Kidney (tissue), 14 donors: ENCODE results near the gene MRC2. TPM values are rescaled to one million over a fixed set of nuclear protein-coding genes. Genes with fewer than 3 reads are reported as not detected.
"Not testable (repeated sequence)": the region's sequence is repeated elsewhere in the genome, so short reads cannot be mapped to it uniquely, and the experiment has no call there.

Experiments used
- DNase-seq, 5 donors: peaks; one replicate each; pipeline ENCODE4 v3.0.0-alpha.2; 2013 to 2020
- FAIRE-seq: peaks from 2 replicates; lab custom pipeline; 2012; peaks lifted over from hg19 to GRCh38; lab: Jason Lieb, UNC
- H3K27ac ChIP-seq, 2 donors: one replicate each; pipeline ENCODE4 v1.7.0; 2013; ENCODE audit warnings: low read depth in 2 of 2, low read length in 2 of 2, inconsistent platforms in 1 of 2
- H3K27me3 ChIP-seq: one replicate; pipeline ENCODE4 v1.7.1; 2013; ENCODE audit warnings: low read length, inconsistent platforms; ENCODE audit not compliant: control insufficient read depth, insufficient read depth
- H3K36me3 ChIP-seq, 3 donors: one replicate each; pipeline versions ENCODE4 v1.7.0 to v1.7.1; 2013; ENCODE audit warnings: low read length in 3 of 3, control low read depth in 1 of 3, inconsistent platforms in 1 of 3; ENCODE audit not compliant: insufficient read depth in 3 of 3, control insufficient read depth in 2 of 3
- H3K4me1 ChIP-seq, 3 donors: one replicate each; pipeline versions ENCODE4 v1.7.0 to v1.7.1; 2013; ENCODE audit warnings: low read length in 3 of 3, inconsistent platforms in 1 of 3, low read depth in 1 of 3; ENCODE audit not compliant: control insufficient read depth in 2 of 3, insufficient read depth in 2 of 3
- H3K4me3 ChIP-seq, 3 donors: one replicate each; pipeline versions ENCODE4 v1.7.0 to v1.8.1; 2013; ENCODE audit warnings: low read length in 3 of 3, control low read depth in 1 of 3, inconsistent platforms in 1 of 3
- H3K9ac ChIP-seq, 3 donors: one replicate each; pipeline versions ENCODE4 v1.7.0 to v1.7.1; 2013; ENCODE audit warnings: low read length in 3 of 3, control low read depth in 1 of 3, inconsistent platforms in 1 of 3
- H3K9me3 ChIP-seq, 3 donors: one replicate each; pipeline versions ENCODE4 v1.7.0 to v1.7.1; 2013; ENCODE audit warnings: low read length in 3 of 3, control low read depth in 1 of 3, inconsistent platforms in 1 of 3; ENCODE audit not compliant: control insufficient read depth in 2 of 3, insufficient read depth in 1 of 3
- CTCF ChIP-seq: IDR thresholded peaks from 3 replicates; pipeline ENCODE4 v1.5.1; 2012; ENCODE audit warnings: mild to moderate bottlenecking, moderate library complexity, borderline replicate concordance; ENCODE audit not compliant: insufficient read depth; ENCODE audit errors: extremely low read depth
- intact Hi-C: fragments of 100-400 bp; cut with DNase I; formaldehyde crosslinking; loops from one replicate; pipeline ENCODE4 v1.11.1; 2022
- polyA plus RNA-seq: library from polyadenylated mRNA; stranded (reverse); fragments of 350-450 nt; fragmentation: Illumina TruSeq; extraction: RNeasy Lipid Tissue Mini Kit (QIAGEN cat#74804); gene quantifications from one replicate; pipeline ENCODE4 v1.2.3, GENCODE V29; 2014; ENCODE audit warnings: low read depth, low replicate concordance; ENCODE audit not compliant: insufficient read depth
- total RNA-seq: library from RNA; stranded (reverse); fragmentation: NEBNext Ultra II Directional; extraction: Animal tissue kit (Norgen Biotek cat#: 25700); gene quantifications from one replicate; pipeline ENCODE4 v1.2.1, GENCODE V29; 2021
- donor health status: control.
- donor health status: control.
- donor health status: control.
- donor health status: control.
- donor health status: control.
- donor health status: DM: yes; HTN: yes; CAD: no.
- donor health status: Normal renal cell carcinoma (clear cell type).

The MRC2 gene
- total and polyA plus RNA-seq, 2 donors from 2014 or later, result 18.0 to 23.7 TPM

GRCh38 chr17:62605588-62605987, 21.9 kb upstream of the MRC2 start:
- TF ChIP-seq CTCF, result no peak
- H3K4me1 ChIP-seq, result no peaks in the 10 kb centered on the region
- DNase-seq (no peak), FAIRE-seq (no peak)
- peaks cover 0 to 49% (median 25%) of the 10 kb centered on the region in 3 donors for H3K36me3 ChIP-seq
- no peaks in the 10 kb centered on the region for H3K27me3 ChIP-seq
- no peak overlapping the region for H3K27ac ChIP-seq
- H3K9ac ChIP-seq, result no peak overlapping the region
- no peak overlapping the region for H3K4me3 ChIP-seq
- intact Hi-C loops, result no loop called here
- H3K9me3 ChIP-seq, result no peaks in the 10 kb centered on the region

- H3K9ac ChIP-seq, result no peak overlapping the region
- H3K9me3 ChIP-seq, result no peaks in the 10 kb centered on the region
- no peak for DNase-seq
- H3K36me3 ChIP-seq, result peaks cover 2 to 29% (median 20%) of the 10 kb centered on the region in 3 donors
- no peak for TF ChIP-seq CTCF
- H3K27me3 ChIP-seq, result no peaks in the 10 kb centered on the region
- H3K4me3 ChIP-seq, result no peak overlapping the region
- no peaks in the 10 kb centered on the region for H3K4me1 ChIP-seq
- no peak overlapping the region for H3K27ac ChIP-seq
- intact Hi-C loops, result no loop called here
- FAIRE-seq, result no peak
Observed at GRCh38 chr17:62611292-62611691, 16.2 kb upstream of the MRC2 start.

GRCh38 chr17:62611728-62612127, 15.7 kb upstream of the MRC2 start:
- Histone ChIP-seq H3K9me3 (no peaks in the 10 kb centered on the region), H3K27me3 (no peaks in the 10 kb centered on the region), H3K4me3 (no peak overlapping the region), H3K27ac (no peak overlapping the region), H3K9ac (no peak overlapping the region), H3K4me1 (no peaks in the 10 kb centered on the region), H3K36me3 (peaks cover 2 to 24% (median 20%) of the 10 kb centered on the region in 3 donors)
- FAIRE-seq (no peak), DNase-seq (no peak)
- TF ChIP-seq CTCF, result no peak
- intact Hi-C loops, result no loop called here

- FAIRE-seq, result not testable (repeated sequence)
- peaks cover 2 to 24% (median 20%) of the 10 kb centered on the region in 3 donors for H3K36me3 ChIP-seq
Observed at GRCh38 chr17:62612289-62612688, 15.2 kb upstream of the MRC2 start.

GRCh38 chr17:62613095-62613494, 14.4 kb upstream of the MRC2 start:
- DNase-seq, H3K27me3 ChIP-seq, H3K9ac ChIP-seq, H3K4me1 ChIP-seq, FAIRE-seq, H3K4me3 ChIP-seq, H3K9me3 ChIP-seq, H3K27ac ChIP-seq, intact Hi-C loops: not testable (repeated sequence)
- peaks cover 2 to 19% (median 17%) of the 10 kb centered on the region in 3 donors for H3K36me3 ChIP-seq

More at GRCh38 chr17:62612289-62612688, 15.2 kb upstream of the MRC2 start:
- DNase-seq, intact Hi-C loops, H3K9ac ChIP-seq, H3K27me3 ChIP-seq, H3K9me3 ChIP-seq, H3K4me1 ChIP-seq, H3K27ac ChIP-seq, H3K4me3 ChIP-seq: not testable (repeated sequence)
